Motor neuron (in vitro differentiated cells): ENCODE data around the gene KCNN3. TPM values are rescaled to one million over a fixed set of nuclear protein-coding genes. Genes with fewer than 3 reads are reported as not detected.

Experiments used
- ATAC-seq, 8 experiments: fragments of 200-7000 bp; cut with Tn5 transposase; replicated peaks in 6 of 8; 2 replicates each; pipeline ENCODE4 v1.8.0; 2021; ENCODE audit warnings: mild to moderate bottlenecking in 8 of 8, moderate library complexity in 8 of 8
- H3K27ac ChIP-seq, 2 donors: fragments of 250-450 bp; sonication (Bioruptor Pico); 2 replicates each; pipeline ENCODE4 v1.9.0; 2021; ENCODE audit warnings: antibody characterized with exemption in 2 of 2, mild to moderate bottlenecking in 2 of 2, moderate library complexity in 1 of 2
- H3K4me1 ChIP-seq, 2 donors: fragments of 250-450 bp; sonication (Bioruptor Pico); replicated peaks in 1 of 2; 2 replicates each; pipeline ENCODE4 v1.6.1; 2021; ENCODE audit warnings: antibody characterized with exemption in 2 of 2, mild to moderate bottlenecking in 2 of 2, moderate library complexity in 1 of 2
- H3K4me3 ChIP-seq, 5 donors: fragments of 250-450 bp; sonication (Bioruptor Pico); 2 replicates each; pipeline ENCODE4 v1.9.0; 2021; ENCODE audit warnings: antibody characterized with exemption in 5 of 5, mild to moderate bottlenecking in 5 of 5, moderate library complexity in 4 of 5
- WGBS, 10 experiments: fragments of 450-650 bp; shearing (Covaris generic); methylation state at CpG; one replicate each; pipeline ENCODE4 v1.0.0; 2022; 5-methylcytosine and 5-hydroxymethylcytosine counted together
- in situ Hi-C, 9 experiments: fragments of 400-800 bp; cut with MboI; loops; one replicate each; pipeline ENCODE4 v1.15.0; 2021; ENCODE audit warnings: low sequenced_read_pairs in 9 of 9, low pct_unique_long_range_greater_than_20kb in 2 of 9; ENCODE audit not compliant: unreplicated experiment in 9 of 9
- total RNA-seq, 8 experiments: library from RNA; unstranded; fragments of 300-600 nt; gene quantifications; 2 replicates each; pipeline versions ENCODE4 v1.2.3 to v1.2.4, GENCODE V29; 2022

Gene KCNN3
- total RNA-seq, 8 experiments from 2014 or later, result 0.50 to 16.1 (median 1.5) TPM

DNA sequence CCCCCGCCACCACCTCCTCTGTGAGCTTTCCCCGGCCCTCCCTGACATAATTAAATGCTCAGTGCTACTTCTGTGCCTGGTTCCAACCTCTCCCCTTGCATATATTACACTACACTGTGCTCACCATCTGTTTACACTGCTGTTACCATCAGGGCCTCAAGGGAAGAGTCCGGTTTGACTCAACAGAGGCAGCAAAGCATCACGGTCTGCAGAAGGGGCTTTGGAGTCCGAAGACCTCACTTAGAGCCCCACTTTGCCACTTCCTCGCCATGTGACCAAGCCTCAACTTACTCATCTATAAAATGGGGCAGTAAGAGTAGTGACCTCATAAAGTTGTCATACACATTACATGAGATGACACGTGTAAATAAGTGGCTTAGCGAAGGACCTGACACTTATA lies 27.4 kb downstream of the KCNN3 start:
- Histone ChIP-seq H3K4me1 (peaks cover 33 to 36% of the 10 kb centered on the region in 2 donors), H3K27ac (no peak overlapping the region), H3K4me3 (no peak overlapping the region)
- peak in 4 of 8 experiments; percentile 12 to 30 (median 12) for ATAC-seq
- 80 to 100% (median 91%) methylated on average over 1 to 6 of the region's 8 CpGs; no CpG with 5 or more reads in 2 of the 10 experiments for WGBS, 10 experiments
- in situ Hi-C loops, result no loop called here

DNA sequence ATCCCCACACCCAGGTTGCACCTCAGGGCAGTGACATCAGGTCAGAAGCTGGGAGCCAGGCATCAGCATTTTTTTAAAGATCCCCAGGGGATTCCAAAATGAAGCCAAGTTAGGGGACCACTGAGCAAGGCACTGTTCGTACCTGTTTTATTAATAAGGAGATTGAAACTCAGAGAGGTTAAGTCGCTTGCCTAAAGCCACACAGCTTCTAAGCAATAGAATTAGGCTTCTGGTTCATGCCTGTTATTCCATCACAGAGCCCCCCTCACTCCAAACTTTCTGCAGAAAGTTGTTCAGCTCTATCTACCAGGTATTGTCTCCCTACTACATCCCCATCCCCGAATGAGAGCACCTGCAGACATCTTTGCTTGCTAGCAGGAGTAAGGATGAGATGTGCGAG lies 28.7 kb downstream of the KCNN3 start:
- no peak for ATAC-seq
- H3K4me3 ChIP-seq, result no peak overlapping the region
- WGBS, 10 experiments, result 50 to 100% (median 93%) methylated on average over 1 to 4 of the region's 4 CpGs; no CpG with 5 or more reads in 3 of the 10 experiments
- in situ Hi-C loops, result no loop called here
- H3K4me1 ChIP-seq, result peaks cover 32% of the 10 kb centered on the region in 2 donors
- H3K27ac ChIP-seq, result no peak overlapping the region

- Histone ChIP-seq H3K27ac (peak overlapping the region in 1 of 2 donors; percentile 10), H3K4me1 (peaks cover 26 to 28% of the 10 kb centered on the region in 2 donors), H3K4me3 (no peak overlapping the region)
- 59 to 96% (median 73%) methylated on average over 2 to 10 of the region's 19 CpGs for WGBS, 10 experiments
- in situ Hi-C loops, result no loop called here
- ATAC-seq, result peak in 5 of 8 experiments; percentile 48 to 68 (median 67)
Observed at GRCh38 chr1:154840269-154841176, 29.6 kb downstream of the KCNN3 start.

DNA sequence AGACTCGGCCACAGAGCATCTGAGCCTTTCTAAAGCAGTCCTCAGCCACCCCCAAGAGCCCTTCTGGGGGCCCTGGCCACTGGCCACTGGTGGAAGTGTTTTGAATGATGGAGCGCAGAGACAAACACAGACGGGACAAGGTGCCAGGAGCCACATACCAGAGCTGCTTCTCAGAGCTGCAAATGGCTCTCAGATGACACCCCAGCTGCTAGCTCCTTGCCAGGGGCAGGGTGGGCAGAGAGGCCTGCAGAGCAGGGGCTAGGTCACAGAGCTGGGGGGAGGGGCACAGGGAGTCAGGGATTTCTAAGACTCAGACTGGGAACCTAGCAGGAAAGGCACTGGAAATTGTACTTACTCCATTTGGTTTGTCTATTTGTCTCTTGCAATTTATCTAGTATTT lies 30.4 kb downstream of the KCNN3 start:
- Histone ChIP-seq H3K27ac (no peak overlapping the region), H3K4me3 (no peak overlapping the region), H3K4me1 (peaks cover 26 to 28% of the 10 kb centered on the region in 2 donors)
- in situ Hi-C loops, result no loop called here
- WGBS, 10 experiments, result 33 to 100% (median 60%) methylated on average over 1 to 3 of the region's 3 CpGs; no CpG with 5 or more reads in 5 of the 10 experiments
- ATAC-seq, result peak in 1 of 8 experiments; percentile 65

DNA sequence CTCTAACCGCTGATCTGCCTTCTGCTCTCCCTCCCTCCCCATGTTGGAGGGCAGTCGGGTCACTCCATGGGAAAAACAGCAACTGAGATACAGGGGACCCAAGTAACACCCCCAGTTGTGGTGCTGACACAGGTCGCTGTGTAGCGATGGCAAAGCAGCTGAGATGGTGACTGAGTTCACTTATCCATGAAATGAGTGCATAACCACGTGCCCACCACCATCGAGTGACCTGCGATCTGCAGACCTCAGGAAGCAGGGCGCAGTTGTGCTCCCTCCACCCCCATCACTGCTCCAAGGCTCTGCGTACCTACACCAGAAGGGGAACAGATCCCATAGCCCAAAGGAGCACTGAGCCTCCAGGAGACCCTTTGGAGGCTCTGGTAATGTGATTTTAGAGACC lies 31.1 kb downstream of the KCNN3 start:
- Histone ChIP-seq H3K27ac (no peak overlapping the region), H3K4me1 (peaks cover 23 to 24% of the 10 kb centered on the region in 2 donors), H3K4me3 (no peak overlapping the region)
- in situ Hi-C loops, result no loop called here
- no peak for ATAC-seq
- WGBS, 10 experiments, result 82 to 100% (median 88%) methylated on average over 4 to 6 of the region's 9 CpGs; no CpG with 5 or more reads in 5 of the 10 experiments

- ATAC-seq, result peak in 1 of 8 experiments; percentile 59
- no peak overlapping the region for H3K27ac ChIP-seq
- in situ Hi-C loops, result no loop called here
- H3K4me1 ChIP-seq, result peaks cover 18 to 19% of the 10 kb centered on the region in 2 donors
- 39 to 87% (median 67%) methylated on average over 2 to 10 of the region's 11 CpGs; no CpG with 5 or more reads in 3 of the 10 experiments for WGBS, 10 experiments
- H3K4me3 ChIP-seq, result no peak overlapping the region
Observed at GRCh38 chr1:154838461-154838860, 31.6 kb downstream of the KCNN3 start.

GRCh38 chr1:154837672-154838171 lies 32.4 kb downstream of the KCNN3 start:
- peak in 4 of 8 experiments; percentile 15 to 40 (median 20) for ATAC-seq
- in situ Hi-C loops, result no loop called here
- Histone ChIP-seq H3K27ac (no peak overlapping the region), H3K4me3 (no peak overlapping the region), H3K4me1 (peaks cover 16 to 18% of the 10 kb centered on the region in 2 donors)
- 60 to 100% (median 92%) methylated on average over 1 to 7 of the region's 13 CpGs; no CpG with 5 or more reads in 4 of the 10 experiments for WGBS, 10 experiments

DNA sequence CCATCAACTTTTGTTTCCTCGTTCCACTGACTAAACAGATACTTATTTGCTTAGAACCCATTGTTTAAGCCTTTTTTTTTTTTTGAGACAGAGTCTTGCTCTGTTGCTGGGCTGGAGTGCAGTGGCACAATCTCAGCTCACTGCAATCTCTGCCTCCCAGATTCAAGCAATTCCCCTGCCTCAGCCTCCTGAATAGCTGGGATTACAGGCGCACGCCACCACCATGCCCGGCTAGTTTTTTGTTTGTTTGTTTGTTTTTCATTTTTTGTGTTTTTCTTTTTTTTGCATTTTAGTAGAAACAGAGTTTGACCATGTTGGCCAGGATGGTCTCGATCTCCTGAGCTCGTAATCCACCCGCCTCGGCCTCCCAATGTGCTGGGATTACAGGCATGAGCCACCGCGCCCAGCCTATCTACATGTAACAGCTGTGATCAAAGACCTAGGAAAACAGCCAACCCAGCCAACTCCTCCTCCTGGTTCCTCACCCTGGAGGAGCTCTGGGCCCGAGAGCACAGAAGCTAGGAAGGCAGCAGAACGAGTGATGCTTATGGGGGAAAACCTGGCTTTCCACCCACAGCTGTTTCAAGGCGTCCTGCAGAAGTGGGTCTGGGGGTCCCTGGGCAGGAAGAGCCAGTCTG lies 32.9 kb downstream of the KCNN3 start:
- Histone ChIP-seq H3K4me3 (no peak overlapping the region), H3K4me1 (peaks cover 16 to 18% of the 10 kb centered on the region in 2 donors), H3K27ac (no peak overlapping the region)
- 33 to 87% (median 71%) methylated on average over 1 to 9 of the region's 13 CpGs; no CpG with 5 or more reads in 1 of the 10 experiments for WGBS, 10 experiments
- ATAC-seq, result peak in 3 of 8 experiments; percentile 55 to 80 (median 58)
- in situ Hi-C loops, result no loop called here

- Histone ChIP-seq H3K4me3 (no peak overlapping the region), H3K4me1 (peaks cover 16 to 18% of the 10 kb centered on the region in 2 donors), H3K27ac (no peak overlapping the region)
- WGBS, 10 experiments, result 67 to 100% (median 79%) methylated on average over 1 to 5 of the region's 6 CpGs; no CpG with 5 or more reads in 4 of the 10 experiments
- peak in 1 of 8 experiments; percentile 9 for ATAC-seq
- in situ Hi-C loops, result no loop called here
Observed at GRCh38 chr1:154835531-154836324, 34.4 kb downstream of the KCNN3 start.

GRCh38 chr1:154833841-154834240 lies 36.2 kb downstream of the KCNN3 start:
- peak in 1 of 8 experiments; percentile 32 for ATAC-seq
- H3K27ac ChIP-seq, result no peak overlapping the region
- 43 to 90% (median 85%) methylated on average over 2 to 5 of the region's 5 CpGs; no CpG with 5 or more reads in 1 of the 10 experiments for whole genome bisulfite sequencing, 10 experiments

GRCh38 chr1:154833209-154833608 lies 36.9 kb downstream of the KCNN3 start:
- H3K4me1 ChIP-seq, result peaks cover 0 to 5% of the 10 kb centered on the region in 2 donors
- in situ Hi-C loops, result no loop called here
- H3K27ac ChIP-seq, result no peak overlapping the region
- WGBS, 10 experiments, result 0 to 100% (median 81%) methylated on average over 1 to 9 of the region's 9 CpGs; no CpG with 5 or more reads in 2 of the 10 experiments
- no peak for ATAC-seq
- no peak overlapping the region for H3K4me3 ChIP-seq

More at GRCh38 chr1:154833841-154834240, 36.2 kb downstream of the KCNN3 start:
- in situ Hi-C loops, result no loop called here
- H3K4me1 ChIP-seq, result peaks cover 0 to 5% of the 10 kb centered on the region in 2 donors
- no peak overlapping the region for H3K4me3 ChIP-seq

GRCh38 chr1:154832384-154832783 lies 37.7 kb downstream of the KCNN3 start:
- 40 to 100% (median 89%) methylated on average over 2 of the region's 2 CpGs; no CpG with 5 or more reads in 4 of the 10 experiments for WGBS, 10 experiments
- no peak overlapping the region for H3K27ac ChIP-seq
- in situ Hi-C loops, result no loop called here
- H3K4me3 ChIP-seq, result no peak overlapping the region
- no peak for ATAC-seq
- peaks cover 0 to 5% of the 10 kb centered on the region in 2 donors for H3K4me1 ChIP-seq
